Measurements from ENCODE around the gene DIP2C.
"Not testable (repeated sequence)": the region's sequence is repeated elsewhere in the genome, so short reads cannot be mapped to it uniquely, and the experiment has no call there.

GRCh38 chr10:425365-425764 is 264.1 kb downstream of the DIP2C start:
- not testable (repeated sequence) for TF ChIP-seq CTCF, POLR2A (IDR thresholded peaks at IDR 0.05)
